Common myeloid progenitor, CD34-positive (primary cell): ENCODE measurements around the gene LILRB3.

Source experiments
- CTCF ChIA-PET: fragments of 350-600 bp; sonication (Branson Sonifier 250); formaldehyde crosslinking; loops from one replicate; lab custom pipeline; 2021; ENCODE audit warnings: antibody characterized with exemption; lab: Charles Lee
- POLR2A ChIA-PET: fragments of 350-600 bp; sonication (Branson Sonifier 250); formaldehyde crosslinking; loops from one replicate; lab custom pipeline; 2021; ENCODE audit warnings: antibody characterized with exemption; lab: Charles Lee
- DNase-seq, 3 donors: peaks; one replicate each; pipeline versions ENCODE4 v3.0.0 to v3.0.0-alpha.2; 2013
- H3K27ac ChIP-seq, 2 experiments: 1 replicate in 1 of 2; 2 replicates in 1 of 2; pipeline ENCODE4 v1.7.0; 2013; ENCODE audit warnings: inconsistent platforms in 2 of 2, low read length in 2 of 2, mild to moderate bottlenecking in 2 of 2, low read depth in 1 of 2, moderate library complexity in 1 of 2; ENCODE audit not compliant: severe bottlenecking in 2 of 2, insufficient read depth in 1 of 2, poor library complexity in 1 of 2
- H3K27me3 ChIP-seq, 5 experiments: replicated peaks in 2 of 5; 1 replicate in 3 of 5; 2 replicates in 2 of 5; pipeline versions ENCODE4 v1.6.1 to v1.7.0; 2013; ENCODE audit warnings: low read length in 4 of 5, mild to moderate bottlenecking in 2 of 5, moderate library complexity in 2 of 5, inconsistent platforms in 1 of 5; ENCODE audit not compliant: insufficient read depth in 5 of 5, control insufficient read depth in 4 of 5
- H3K36me3 ChIP-seq, 4 experiments: 1 replicate in 2 of 4; 2 replicates in 2 of 4; pipeline versions ENCODE4 v1.6.1 to v1.7.0; 2013; ENCODE audit warnings: low read length in 3 of 4, control low read depth in 1 of 4, mild to moderate bottlenecking in 1 of 4; ENCODE audit not compliant: control insufficient read depth in 4 of 4, insufficient read depth in 4 of 4
- H3K4me1 ChIP-seq, 4 experiments: 1 replicate in 3 of 4; 2 replicates in 1 of 4; pipeline versions ENCODE4 v1.6.1 to v1.7.1; 2013; ENCODE audit warnings: low read length in 3 of 4, mild to moderate bottlenecking in 3 of 4, control low read depth in 1 of 4, inconsistent platforms in 1 of 4, moderate library complexity in 1 of 4; ENCODE audit not compliant: control insufficient read depth in 4 of 4, insufficient read depth in 4 of 4; ENCODE audit errors: control extremely low read depth in 1 of 4
- H3K4me3 ChIP-seq, 7 experiments: 1 replicate in 4 of 7; 2 replicates in 3 of 7; pipeline versions ENCODE4 v1.5.1 to v1.7.0; 2013; ENCODE audit warnings: mild to moderate bottlenecking in 7 of 7, low read length in 6 of 7, moderate library complexity in 6 of 7, inconsistent platforms in 2 of 7, low read depth in 2 of 7, control low read depth in 1 of 7; ENCODE audit not compliant: insufficient read depth in 4 of 7, control insufficient read depth in 1 of 7; ENCODE audit errors: extremely low read depth in 1 of 7
- H3K9me3 ChIP-seq, 5 experiments: 1 replicate in 4 of 5; 2 replicates in 1 of 5; pipeline versions ENCODE4 v1.6.1 to v1.7.1; 2013; ENCODE audit warnings: low read length in 4 of 5, mild to moderate bottlenecking in 2 of 5, inconsistent platforms in 1 of 5, low read depth in 1 of 5, moderate library complexity in 1 of 5; ENCODE audit not compliant: control insufficient read depth in 4 of 5, insufficient read depth in 2 of 5; ENCODE audit errors: control extremely low read depth in 1 of 5
- WGBS: methylation state at CpG from one replicate; pipeline ENCODE4 v1.1.5; 2013; ENCODE audit not compliant: insufficient coverage; 5-methylcytosine and 5-hydroxymethylcytosine counted together

LILRB3 gene

GRCh38 chr19:54179921-54180461, 42.8 kb downstream of the LILRB3 start:
- WGBS, result 77% methylated on average over 10 of the region's 10 CpGs
- peak overlapping the region in 1 of 2 experiments; percentile 35 for H3K27ac ChIP-seq
- no peak overlapping the region for H3K4me3 ChIP-seq
- CTCF ChIA-PET, result interaction anchor here (1.1 to 1.6 kb wide), 3 partner anchors 9 to 52 kb away, joined by 3 to 7 read pairs (median 6); partner anchors contain the start of gene MBOAT7
- H3K27me3 ChIP-seq, result no peaks in the 10 kb centered on the region
- peaks cover 0 to 15% (median 11%) of the 10 kb centered on the region in 4 experiments for H3K4me1 ChIP-seq
- peak; percentile 57 to 91 (median 87) for DNase-seq
- no peaks in the 10 kb centered on the region for H3K9me3 ChIP-seq
- peaks cover 5 to 73% (median 48%) of the 10 kb centered on the region in 4 experiments for H3K36me3 ChIP-seq
- POLR2A ChIA-PET, result interaction anchor here (1.0 kb wide), 1 partner anchor 43 kb away, joined by 3 read pairs; the partner anchor contains the start of gene CNOT3

GRCh38 chr19:54179262-54179852, 43.5 kb downstream of the LILRB3 start:
- H3K4me1 ChIP-seq, result peaks cover 0 to 15% (median 11%) of the 10 kb centered on the region in 4 experiments
- ChIA-PET POLR2A (interaction anchor here (1.0 kb wide), 1 partner anchor 42 kb away, joined by 3 read pairs; the partner anchor contains the start of gene CNOT3), CTCF (interaction anchor here (1.1 to 1.6 kb wide), 3 partner anchors 9 to 53 kb away, joined by 3 to 7 read pairs (median 6); partner anchors contain the start of gene MBOAT7)
- H3K27me3 ChIP-seq, result no peaks in the 10 kb centered on the region
- H3K9me3 ChIP-seq, result no peaks in the 10 kb centered on the region
- peak overlapping the region; percentile 35 to 42 for H3K27ac ChIP-seq
- H3K4me3 ChIP-seq, result no peak overlapping the region
- 93% methylated on average over 8 of the region's 10 CpGs for WGBS
- DNase-seq, result no peak
- peaks cover 5 to 73% (median 48%) of the 10 kb centered on the region in 4 experiments for H3K36me3 ChIP-seq

GRCh38 chr19:54178581-54179261, 44.1 kb downstream of the LILRB3 start:
- Histone ChIP-seq H3K9me3 (no peaks in the 10 kb centered on the region), H3K4me3 (no peak overlapping the region), H3K27ac (no peak overlapping the region), H3K27me3 (no peaks in the 10 kb centered on the region), H3K4me1 (peaks cover 0 to 16% (median 13%) of the 10 kb centered on the region in 4 experiments), H3K36me3 (peaks cover 5 to 71% (median 44%) of the 10 kb centered on the region in 4 experiments)
- WGBS, result 90% methylated on average over 18 of the region's 23 CpGs
- ChIA-PET POLR2A (interaction anchor here (1.0 kb wide), 1 partner anchor 42 kb away, joined by 3 read pairs; the partner anchor contains the start of gene CNOT3), CTCF (interaction anchor here (1.6 kb wide), 2 partner anchors 9 to 11 kb away, joined by 6 to 7 read pairs; partner anchors contain the start of gene MBOAT7)
- DNase-seq, result peak in 2 of 3 donors; percentile 30 to 31

GRCh38 chr19:54173951-54174834, 48.6 kb downstream of the LILRB3 start:
- Histone ChIP-seq H3K36me3 (peaks cover 5 to 32% (median 15%) of the 10 kb centered on the region in 4 experiments), H3K27me3 (no peaks in the 10 kb centered on the region), H3K4me3 (peak overlapping the region in 1 of 7 experiments; percentile 8), H3K9me3 (no peaks in the 10 kb centered on the region), H3K4me1 (peaks cover 0 to 16% (median 13%) of the 10 kb centered on the region in 4 experiments), H3K27ac (no peak overlapping the region)
- POLR2A ChIA-PET, result interaction anchor here (0.5 to 1.7 kb wide), 3 partner anchors 9 to 1498 kb away, joined by 3 to 6 read pairs (median 5); no protein-coding TSS in a partner anchor
- CTCF ChIA-PET, result interaction anchor here (0.6 to 2.8 kb wide), 6 partner anchors 11 to 94 kb away, joined by 3 to 12 read pairs (median 8); partner anchors contain the start of gene MBOAT7
- DNase-seq, result no peak
- 94% methylated on average over 14 of the region's 25 CpGs for WGBS

GRCh38 chr19:54173359-54173699, 49.5 kb downstream of the LILRB3 start:
- Histone ChIP-seq H3K27ac (no peak overlapping the region), H3K36me3 (peaks cover 2 to 23% (median 7%) of the 10 kb centered on the region in 4 experiments), H3K27me3 (no peaks in the 10 kb centered on the region), H3K9me3 (no peaks in the 10 kb centered on the region), H3K4me3 (no peak overlapping the region), H3K4me1 (peaks cover 0 to 16% (median 14%) of the 10 kb centered on the region in 4 experiments)
- no peak for DNase-seq
- WGBS, result 54% methylated on average over 13 of the region's 15 CpGs
- POLR2A ChIA-PET, result interaction anchor here (0.5 to 1.7 kb wide), 3 partner anchors 8 to 1499 kb away, joined by 3 to 6 read pairs (median 5); no protein-coding TSS in a partner anchor
- CTCF ChIA-PET, result interaction anchor here (1.3 to 2.8 kb wide), 5 partner anchors 10 to 92 kb away, joined by 4 to 12 read pairs (median 8); partner anchors contain the start of gene MBOAT7
